Measurements from ENCODE around the gene RSPO1. TPM values are rescaled to one million over a fixed set of nuclear protein-coding genes. Genes with fewer than 3 reads are reported as not detected.

RSPO1 gene
- total RNA-seq, 1 donor from 2014 or later = 4.3 TPM

DNA sequence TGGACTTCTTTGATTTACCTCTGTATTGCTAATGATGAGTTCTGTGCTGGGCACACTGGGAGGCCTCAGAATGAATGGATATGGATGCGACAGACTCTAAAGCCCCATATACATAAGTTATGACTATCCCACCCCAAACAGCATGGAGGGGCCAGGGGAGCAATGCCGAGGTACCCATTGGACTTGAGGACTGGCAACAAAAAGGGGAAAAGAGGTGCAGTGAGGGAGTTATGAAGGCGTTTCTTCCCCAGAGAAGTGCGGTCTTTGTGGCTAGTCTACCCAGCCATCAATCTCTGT is 42.4 kb upstream of the RSPO1 start:
- no peak overlapping the region for H3K27ac ChIP-seq
- ATAC-seq (no peak), DNase-seq (no peak)
- H3K4me3 ChIP-seq = no peak overlapping the region
- peaks cover 8% of the 10 kb centered on the region for H3K4me1 ChIP-seq
- intact Hi-C loops (cut with DNase I) = no loop called here
- no peaks in the 10 kb centered on the region for H3K27me3 ChIP-seq (ENCODE audit: low read depth)
- H3K36me3 ChIP-seq = peaks cover 12% of the 10 kb centered on the region
- TF ChIP-seq, protein P1, sequence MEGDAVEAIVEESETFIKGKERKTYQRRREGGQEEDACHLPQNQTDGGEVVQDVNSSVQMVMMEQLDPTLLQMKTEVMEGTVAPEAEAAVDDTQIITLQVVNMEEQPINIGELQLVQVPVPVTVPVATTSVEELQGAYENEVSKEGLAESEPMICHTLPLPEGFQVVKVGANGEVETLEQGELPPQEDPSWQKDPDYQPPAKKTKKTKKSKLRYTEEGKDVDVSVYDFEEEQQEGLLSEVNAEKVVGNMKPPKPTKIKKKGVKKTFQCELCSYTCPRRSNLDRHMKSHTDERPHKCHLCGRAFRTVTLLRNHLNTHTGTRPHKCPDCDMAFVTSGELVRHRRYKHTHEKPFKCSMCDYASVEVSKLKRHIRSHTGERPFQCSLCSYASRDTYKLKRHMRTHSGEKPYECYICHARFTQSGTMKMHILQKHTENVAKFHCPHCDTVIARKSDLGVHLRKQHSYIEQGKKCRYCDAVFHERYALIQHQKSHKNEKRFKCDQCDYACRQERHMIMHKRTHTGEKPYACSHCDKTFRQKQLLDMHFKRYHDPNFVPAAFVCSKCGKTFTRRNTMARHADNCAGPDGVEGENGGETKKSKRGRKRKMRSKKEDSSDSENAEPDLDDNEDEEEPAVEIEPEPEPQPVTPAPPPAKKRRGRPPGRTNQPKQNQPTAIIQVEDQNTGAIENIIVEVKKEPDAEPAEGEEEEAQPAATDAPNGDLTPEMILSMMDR (IDR thresholded peaks at IDR 0.05) = no peak
- H3K9me3 ChIP-seq = no peaks in the 10 kb centered on the region

DNA sequence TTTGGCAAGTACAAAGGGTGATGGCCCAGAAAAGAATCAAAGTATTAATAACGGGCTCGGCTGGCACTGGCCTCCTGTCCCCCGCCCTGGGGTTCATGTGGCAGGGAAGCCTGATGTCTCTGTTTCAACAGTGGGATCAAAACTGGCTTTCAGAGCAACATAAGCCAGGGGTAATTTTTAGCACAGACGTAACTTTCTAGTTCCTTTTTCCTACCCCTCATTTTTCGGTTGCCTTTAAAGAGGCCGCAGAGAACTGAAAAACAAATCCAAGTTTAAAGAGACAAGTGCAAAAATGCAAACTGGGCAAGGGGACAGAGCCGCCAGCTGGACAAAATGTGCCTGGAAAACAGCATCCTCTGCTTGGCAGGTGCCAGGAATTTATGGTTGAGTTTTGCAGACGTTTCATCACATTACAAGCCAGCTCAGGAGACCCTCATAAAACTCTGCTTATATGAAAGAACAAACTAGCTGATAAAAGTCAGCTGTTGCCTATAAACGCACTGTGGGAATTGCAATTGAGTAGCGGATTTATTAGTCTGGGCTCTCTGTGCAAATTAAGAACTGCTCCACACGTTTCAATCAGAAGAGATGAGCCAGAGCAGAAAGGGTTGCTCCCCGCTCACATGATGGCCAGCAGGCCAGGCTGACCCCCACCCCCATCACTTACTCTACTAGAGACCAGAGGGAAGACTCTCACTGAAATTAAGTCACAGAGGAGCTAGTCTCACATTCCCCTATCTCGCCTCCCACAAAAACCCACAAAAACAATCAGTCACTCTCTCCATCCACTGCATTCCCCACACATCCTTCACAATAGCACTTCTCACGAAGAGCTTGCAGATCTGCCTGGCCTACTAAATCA is 41.8 kb upstream of the RSPO1 start:
- peaks cover 8% of the 10 kb centered on the region for H3K4me1 ChIP-seq
- no peaks in the 10 kb centered on the region for H3K9me3 ChIP-seq
- DNase-seq (no peak), ATAC-seq (no peak)
- no peak overlapping the region for H3K4me3 ChIP-seq
- peaks cover 7% of the 10 kb centered on the region for H3K36me3 ChIP-seq
- intact Hi-C loops (cut with DNase I) = no loop called here
- peaks cover under 1% of the 10 kb centered on the region for H3K27me3 ChIP-seq (ENCODE audit: low read depth)
- H3K27ac ChIP-seq = peak overlapping the region; percentile 56
- TF ChIP-seq, protein P1 (IDR thresholded peaks at IDR 0.05) = no peak

DNA sequence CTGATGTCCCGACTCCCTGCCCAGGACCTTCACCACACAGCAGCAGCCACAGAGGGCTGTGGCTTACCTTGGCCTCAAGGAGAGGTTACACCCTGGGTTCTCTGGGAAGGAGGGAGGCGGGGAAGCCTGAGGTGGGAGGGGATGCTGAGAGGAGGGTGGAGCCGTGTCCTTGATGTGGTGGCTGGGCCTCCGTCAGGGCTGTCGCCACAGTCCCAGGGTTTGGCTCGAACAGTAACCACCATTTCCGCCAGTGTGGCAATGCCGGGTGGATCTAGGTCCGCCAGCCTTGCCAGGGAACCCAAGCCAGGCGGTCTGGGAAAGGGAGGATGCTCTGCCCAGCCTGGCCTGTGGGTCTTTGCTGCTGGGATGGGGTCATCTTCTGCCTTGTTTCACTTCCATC is 39.2 kb upstream of the RSPO1 start:
- DNase-seq = no peak
- H3K4me1 ChIP-seq = peaks cover 8% of the 10 kb centered on the region
- H3K4me3 ChIP-seq = no peak overlapping the region
- TF ChIP-seq, protein P1 (IDR thresholded peaks at IDR 0.05) = no peak
- no peaks in the 10 kb centered on the region for H3K9me3 ChIP-seq
- H3K27me3 ChIP-seq (ENCODE audit: low read depth) = peaks cover 12% of the 10 kb centered on the region
- H3K27ac ChIP-seq = no peak overlapping the region
- no peaks in the 10 kb centered on the region for H3K36me3 ChIP-seq
- intact Hi-C loops (cut with DNase I) = no loop called here
- ATAC-seq = no peak

DNA sequence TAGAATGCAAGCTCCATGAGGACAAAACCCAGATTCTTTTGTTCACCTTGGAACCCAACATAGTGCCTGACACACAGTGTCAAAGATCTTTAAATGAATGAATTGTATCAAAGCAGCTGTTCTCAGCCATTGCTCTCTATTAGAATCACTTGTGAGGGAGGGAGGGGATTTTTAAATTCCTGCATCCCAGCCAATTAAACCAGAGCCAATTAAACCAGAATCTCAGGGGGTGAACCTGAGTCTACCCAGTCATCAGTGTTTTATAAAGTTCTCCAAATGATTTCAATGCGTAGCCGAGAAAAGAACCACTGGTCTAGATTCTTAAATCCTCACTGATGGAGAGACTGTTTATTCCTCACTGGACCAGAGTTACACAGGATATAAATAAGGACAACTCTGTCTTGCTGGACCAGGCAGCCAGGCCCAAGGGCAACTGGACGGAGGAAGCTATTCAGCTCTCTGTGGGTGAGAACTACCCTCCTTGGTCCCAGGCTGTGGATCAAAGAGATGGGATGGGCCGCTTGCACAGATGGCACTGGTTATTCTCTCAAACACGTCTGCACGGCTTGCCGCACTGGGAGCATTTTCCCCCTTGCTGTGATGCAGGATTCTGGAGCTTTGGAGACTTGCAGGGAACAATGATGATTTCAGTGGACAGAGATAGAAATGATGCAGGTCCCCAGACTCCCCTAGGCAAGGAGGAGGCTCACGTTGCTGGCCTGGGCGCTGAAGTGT is 37.6 kb upstream of the RSPO1 start:
- Histone ChIP-seq H3K36me3 (no peaks in the 10 kb centered on the region), H3K4me3 (no peak overlapping the region), H3K27me3 (ENCODE audit: low read depth) (peaks cover 12% of the 10 kb centered on the region), H3K27ac (no peak overlapping the region), H3K4me1 (peaks cover 8% of the 10 kb centered on the region), H3K9me3 (no peaks in the 10 kb centered on the region)
- ATAC-seq (no peak), DNase-seq (no peak)
- intact Hi-C loops (cut with DNase I) = no loop called here
- TF ChIP-seq, protein P1 (IDR thresholded peaks at IDR 0.05) = no peak

DNA sequence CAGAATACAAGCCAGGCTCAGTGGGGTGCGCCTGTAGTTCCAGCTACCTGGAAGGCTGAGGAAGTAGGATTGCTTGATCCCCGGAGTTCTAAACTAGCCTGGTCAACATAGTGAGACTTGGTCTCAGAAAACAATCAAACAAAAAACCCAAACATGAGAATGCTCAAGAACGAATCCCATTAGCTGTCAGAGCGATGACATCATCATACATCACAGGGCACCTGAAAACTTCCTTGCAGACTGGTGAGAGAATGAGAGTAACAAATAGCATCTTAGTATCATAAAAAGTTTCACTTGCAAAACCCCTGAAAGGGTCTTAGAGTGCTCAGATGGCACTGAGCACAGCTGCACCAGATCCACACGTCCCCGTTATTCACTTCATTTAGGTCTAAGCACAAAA is 36.6 kb upstream of the RSPO1 start:
- TF ChIP-seq, protein P1 (IDR thresholded peaks at IDR 0.05) = no peak
- no peaks in the 10 kb centered on the region for H3K9me3 ChIP-seq
- H3K4me1 ChIP-seq = peaks cover 8% of the 10 kb centered on the region
- H3K27ac ChIP-seq = no peak overlapping the region
- no peak for ATAC-seq
- intact Hi-C loops (cut with DNase I) = no loop called here
- no peak for DNase-seq
- H3K27me3 ChIP-seq (ENCODE audit: low read depth) = peaks cover 12% of the 10 kb centered on the region
- H3K4me3 ChIP-seq = no peak overlapping the region
- H3K36me3 ChIP-seq = no peaks in the 10 kb centered on the region

Data from lower lobe of right lung (tissue), 2 donors.